HG02798 (cell line): ENCODE results near the gene MYO7A.

Source experiments
- ATAC-seq: cut with Tn5 transposase; IDR thresholded peaks from one replicate; pipeline ENCODE4 v1.9.1; 2021; ENCODE audit warnings: mild to moderate bottlenecking; ENCODE audit not compliant: unreplicated experiment, poor library complexity

The MYO7A gene

DNA sequence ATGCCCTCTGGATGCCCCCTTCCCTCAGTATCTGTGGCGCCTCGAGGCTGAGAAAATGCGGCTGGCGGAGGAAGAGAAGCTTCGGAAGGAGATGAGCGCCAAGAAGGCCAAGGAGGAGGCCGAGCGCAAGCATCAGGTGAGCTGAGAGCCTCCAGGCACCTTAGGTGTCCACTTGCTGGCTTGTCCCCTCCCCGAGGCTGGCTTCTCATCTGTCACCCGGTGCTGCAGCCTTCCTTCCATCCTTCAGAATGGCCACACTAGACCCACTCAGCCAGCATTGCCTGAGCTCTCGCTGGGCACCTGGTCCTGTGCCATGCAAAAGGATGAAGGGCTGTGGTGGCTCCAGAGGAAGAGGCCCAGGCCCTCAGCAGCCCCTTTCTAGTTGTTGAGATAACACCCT, 52.3 kb downstream of the MYO7A start:
- ATAC-seq, result no peak

DNA sequence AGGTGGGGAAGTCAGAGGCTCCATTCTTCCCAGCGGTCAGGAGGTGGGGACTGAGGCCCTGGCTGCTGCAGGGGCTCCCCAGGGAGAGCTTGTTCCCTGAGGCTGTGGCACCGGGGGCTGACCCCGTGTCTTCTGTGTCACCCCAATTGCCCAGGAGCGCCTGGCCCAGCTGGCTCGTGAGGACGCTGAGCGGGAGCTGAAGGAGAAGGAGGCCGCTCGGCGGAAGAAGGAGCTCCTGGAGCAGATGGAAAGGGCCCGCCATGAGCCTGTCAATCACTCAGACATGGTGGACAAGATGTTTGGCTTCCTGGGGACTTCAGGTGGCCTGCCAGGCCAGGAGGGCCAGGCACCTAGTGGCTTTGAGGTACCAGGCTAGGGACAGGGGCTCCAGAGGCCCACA, 53.2 kb downstream of the MYO7A start:
- ATAC-seq, result no peak

DNA sequence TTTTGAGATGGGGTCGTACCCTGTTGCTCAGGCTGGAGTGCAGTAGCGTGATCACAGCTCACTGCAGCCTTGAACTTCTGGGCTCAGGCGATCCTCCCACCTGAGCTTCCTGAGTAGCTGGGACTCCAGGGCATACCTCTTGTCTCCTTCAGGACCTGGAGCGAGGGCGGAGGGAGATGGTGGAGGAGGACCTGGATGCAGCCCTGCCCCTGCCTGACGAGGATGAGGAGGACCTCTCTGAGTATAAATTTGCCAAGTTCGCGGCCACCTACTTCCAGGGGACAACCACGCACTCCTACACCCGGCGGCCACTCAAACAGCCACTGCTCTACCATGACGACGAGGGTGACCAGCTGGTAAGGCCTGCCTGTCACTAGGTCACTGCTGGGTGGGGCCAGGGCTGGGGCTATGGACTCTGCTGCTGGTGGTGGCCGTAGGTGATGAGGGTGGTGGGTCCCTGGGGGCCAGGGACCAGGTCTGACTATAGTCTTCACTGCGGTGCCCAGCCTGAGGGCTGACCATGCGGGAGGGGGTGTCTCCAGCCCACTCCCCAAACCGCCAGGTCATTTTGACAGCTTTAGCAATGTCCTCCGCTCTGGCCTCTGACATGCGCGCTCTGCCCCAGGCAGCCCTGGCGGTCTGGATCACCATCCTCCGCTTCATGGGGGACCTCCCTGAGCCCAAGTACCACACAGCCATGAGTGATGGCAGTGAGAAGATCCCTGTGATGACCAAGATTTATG, 53.9 kb downstream of the MYO7A start:
- ATAC-seq, result no peak

DNA sequence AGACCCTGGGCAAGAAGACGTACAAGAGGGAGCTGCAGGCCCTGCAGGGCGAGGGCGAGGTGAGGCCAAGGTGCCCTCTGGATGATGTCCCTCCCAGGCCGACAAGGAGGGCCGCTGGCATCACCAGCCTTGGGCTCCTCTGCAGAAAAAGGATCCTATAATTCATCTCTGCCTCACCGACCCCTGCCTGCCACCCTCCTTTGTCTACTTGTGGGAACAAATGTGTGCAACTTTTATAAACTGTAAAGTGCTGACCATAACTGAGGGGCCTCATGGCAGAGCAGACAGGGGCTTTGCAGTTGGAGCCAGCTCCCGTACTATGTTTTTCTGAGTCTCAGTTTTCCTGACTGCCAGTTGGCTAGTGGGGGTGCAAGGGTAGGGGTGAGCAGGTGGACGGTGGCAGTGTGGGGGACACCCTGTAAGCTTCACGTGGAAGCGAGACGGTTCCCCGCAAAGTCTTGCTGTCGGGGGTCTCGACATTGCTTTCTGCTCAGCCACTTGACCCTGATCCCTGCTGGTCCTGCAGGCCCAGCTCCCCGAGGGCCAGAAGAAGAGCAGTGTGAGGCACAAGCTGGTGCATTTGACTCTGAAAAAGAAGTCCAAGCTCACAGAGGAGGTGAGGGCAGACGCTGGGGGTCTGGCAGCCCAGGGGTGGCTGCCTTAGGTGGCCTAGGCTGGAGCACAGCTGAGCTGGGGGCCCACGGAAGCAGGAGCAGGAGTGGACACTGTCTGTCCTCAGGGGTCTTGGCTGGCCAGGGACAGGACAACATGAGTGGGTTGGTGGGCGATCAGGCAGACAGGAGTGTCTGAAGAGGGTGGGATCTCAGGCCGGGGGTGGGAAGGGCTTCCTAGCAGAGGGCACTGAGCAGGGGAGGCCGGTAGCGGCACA, 54.7 kb downstream of the MYO7A start:
- no peak for ATAC-seq

DNA sequence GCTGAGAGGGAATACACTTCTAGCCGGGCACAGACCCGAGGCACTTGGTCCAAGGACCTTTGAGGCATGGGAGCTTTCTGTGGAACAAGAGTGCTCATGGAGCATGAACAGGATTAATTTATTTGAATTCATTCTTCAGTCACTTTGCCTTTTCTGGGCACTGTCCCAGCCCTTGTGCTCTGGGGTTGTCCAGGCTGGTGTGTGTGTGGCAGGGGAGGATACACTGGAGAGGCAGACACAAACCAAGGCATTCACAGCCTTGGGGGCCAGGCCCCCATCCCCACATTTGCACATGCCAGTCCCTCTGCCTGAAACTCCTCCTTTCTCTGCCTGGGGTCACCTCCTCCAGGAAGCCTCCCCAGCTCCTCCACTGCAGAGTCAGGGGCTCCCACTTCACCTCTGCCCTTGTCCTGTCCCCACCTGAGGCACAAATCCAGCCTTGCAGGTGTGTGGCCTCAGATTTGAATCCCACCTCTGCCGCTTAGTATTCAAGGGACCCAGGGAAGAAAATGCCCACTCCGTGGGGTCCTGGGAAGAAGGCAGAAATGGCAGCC, 55.5 kb downstream of the MYO7A start:
- no peak for ATAC-seq

DNA sequence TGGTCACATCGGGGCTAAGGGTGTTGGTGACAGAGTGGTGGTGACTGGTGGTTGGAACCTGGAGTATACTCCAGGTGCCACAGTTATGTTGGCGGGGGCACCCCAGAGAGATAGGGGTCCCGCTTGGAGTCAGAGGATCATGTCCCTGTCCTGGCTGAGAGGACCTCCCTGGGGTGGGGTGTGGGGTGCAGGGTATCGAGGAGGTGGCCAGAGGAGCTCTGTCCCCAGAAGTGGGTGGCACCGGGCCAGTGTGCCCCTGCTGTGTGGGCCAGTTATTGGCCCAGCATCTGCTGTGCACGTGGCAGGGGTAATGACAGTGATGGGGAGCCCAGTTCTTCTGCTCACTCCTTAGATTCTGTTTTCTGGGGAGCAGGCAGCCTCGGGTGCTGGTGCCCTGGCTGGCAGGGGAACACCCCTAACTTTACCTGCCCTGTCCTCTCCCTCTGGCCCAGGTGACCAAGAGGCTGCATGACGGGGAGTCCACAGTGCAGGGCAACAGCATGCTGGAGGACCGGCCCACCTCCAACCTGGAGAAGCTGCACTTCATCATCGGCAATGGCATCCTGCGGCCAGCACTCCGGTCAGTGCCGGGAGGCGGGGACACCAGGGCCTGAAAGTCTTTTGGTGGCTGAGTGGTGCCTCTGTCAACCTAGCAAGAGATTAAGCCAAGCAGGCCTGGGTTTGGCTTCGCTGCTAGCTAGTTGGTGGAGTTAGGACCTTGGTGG, 56.3 kb downstream of the MYO7A start:
- no peak for ATAC-seq

DNA sequence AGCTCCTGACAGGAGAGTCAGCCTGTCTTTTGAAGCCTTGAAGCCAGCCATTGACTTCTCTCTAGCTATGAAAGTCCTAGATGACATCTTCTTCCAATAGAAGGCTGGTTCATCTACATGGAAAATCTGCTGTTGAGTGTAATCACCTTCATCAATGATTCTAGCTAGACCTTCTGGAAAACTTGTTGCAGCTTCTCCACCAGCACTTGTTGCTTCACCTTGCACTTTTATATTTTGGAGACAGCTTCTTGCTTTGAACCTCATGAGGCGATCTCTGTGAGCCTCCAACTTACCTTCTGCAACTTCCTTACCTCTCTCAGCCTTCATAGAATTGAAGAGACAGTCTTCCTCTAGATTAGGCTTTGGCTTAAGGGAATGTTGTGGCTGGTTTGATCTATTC, 58.3 kb downstream of the MYO7A start:
- ATAC-seq, result no peak

DNA sequence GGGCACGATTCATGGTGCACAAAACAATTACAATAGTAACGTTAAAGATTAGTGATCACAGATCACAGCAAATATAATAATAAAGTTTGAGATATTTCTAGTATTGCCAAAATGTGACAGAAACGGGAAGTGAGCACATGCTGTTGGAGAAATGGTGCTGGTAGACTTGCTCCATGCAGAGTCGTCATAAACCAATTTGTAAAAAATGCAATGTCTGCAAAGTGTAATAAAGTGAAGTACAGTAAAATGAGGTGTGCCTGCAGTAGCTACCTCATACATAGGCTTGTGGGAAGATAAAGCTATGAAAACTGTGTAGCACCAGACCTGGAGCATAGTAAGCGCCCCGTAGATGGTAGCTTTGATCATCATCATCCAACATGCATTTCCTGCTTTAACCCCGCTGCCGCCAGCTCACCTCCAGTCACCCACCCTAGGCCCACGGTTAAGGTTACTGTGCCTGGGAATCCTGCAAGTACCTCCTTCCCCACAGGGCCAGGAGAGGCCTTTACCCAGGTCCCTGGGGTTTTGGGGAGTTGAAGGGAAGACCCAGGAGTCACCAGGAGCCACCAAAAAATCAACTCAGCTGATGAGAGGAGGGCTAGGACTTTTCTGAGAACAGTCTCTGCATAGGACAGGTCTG, 59.2 kb downstream of the MYO7A start:
- no peak for ATAC-seq

GRCh38 chr11:77187776-77188632, 60.0 kb downstream of the MYO7A start:
- peak; percentile 54 for ATAC-seq

GRCh38 chr11:77188633-77189491, 60.8 kb downstream of the MYO7A start:
- ATAC-seq, result no peak

GRCh38 chr11:77189588-77190210, 61.7 kb downstream of the MYO7A start:
- ATAC-seq, result no peak

DNA sequence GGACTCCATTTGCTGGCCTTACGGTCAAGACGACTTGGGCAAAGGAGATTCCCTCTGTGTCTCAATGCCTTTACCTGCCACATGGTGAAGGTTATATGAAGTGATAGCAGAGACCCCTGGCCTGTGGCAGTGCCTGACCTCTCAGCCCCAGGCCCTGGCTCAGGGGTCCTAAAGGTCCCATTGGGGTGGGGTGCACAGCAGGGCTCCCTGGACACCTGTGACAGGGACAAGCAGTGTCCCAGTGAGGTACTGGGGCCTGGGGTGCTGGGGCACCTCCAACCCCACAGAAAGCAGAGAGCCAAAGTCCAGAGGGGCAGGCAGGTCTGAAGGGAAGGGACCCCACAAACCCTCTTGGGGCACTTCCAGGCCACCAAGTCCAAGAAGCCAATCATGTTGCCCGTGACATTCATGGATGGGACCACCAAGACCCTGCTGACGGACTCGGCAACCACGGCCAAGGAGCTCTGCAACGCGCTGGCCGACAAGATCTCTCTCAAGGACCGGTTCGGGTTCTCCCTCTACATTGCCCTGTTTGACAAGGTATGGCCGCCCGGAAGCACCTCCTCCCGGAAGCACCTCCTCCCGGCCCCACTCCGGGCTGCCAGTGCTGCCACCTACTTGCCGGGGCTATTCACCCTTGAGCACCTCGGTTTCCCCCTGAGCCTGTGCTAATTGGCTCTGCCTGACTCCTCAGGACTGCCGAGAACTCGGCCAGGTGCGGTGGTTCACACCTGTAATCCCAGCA, 62.5 kb downstream of the MYO7A start:
- no peak for ATAC-seq

GRCh38 chr11:77191429-77191822, 63.4 kb downstream of the MYO7A start:
- no peak for ATAC-seq

GRCh38 chr11:77191823-77192495, 63.9 kb downstream of the MYO7A start:
- no peak for ATAC-seq

DNA sequence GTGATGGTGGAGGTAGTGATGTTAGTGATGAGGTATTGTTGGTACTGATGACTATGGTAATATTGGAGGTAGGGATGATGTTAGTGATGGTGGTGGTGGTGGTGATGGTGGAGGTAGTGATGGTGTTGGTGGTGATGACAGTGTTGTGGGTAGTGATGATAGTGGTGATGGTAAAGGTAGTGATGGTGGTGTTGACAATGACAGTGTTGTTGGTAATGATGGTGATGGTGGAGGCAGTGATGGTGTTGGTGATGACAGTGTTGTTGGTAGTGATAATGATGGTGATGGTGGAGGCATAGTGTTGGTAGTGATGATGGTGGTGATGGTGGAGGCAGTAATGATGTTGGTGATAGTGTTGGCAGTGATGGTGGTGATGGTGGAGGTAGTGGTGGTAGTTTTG, 65.1 kb downstream of the MYO7A start:
- no peak for ATAC-seq

GRCh38 chr11:77193911-77194830, 66.1 kb downstream of the MYO7A start:
- no peak for ATAC-seq
